Gastrocnemius medialis (tissue), 4 donors: ENCODE results near the gene LRRC3B.
"Not testable (repeated sequence)": the region's sequence is repeated elsewhere in the genome, so short reads cannot be mapped to it uniquely, and the experiment has no call there.

Experiments used
- POLR2A ChIP-seq, 2 donors: fragments of 450-650 bp; IDR thresholded peaks; one replicate each; pipeline ENCODE4 v1.6.1; 2017; ENCODE audit warnings: antibody characterized with exemption in 2 of 2, mild to moderate bottlenecking in 2 of 2, moderate library complexity in 2 of 2
- TF ChIP-seq, protein P1 (sequence below), 5 experiments: fragments of 450-650 bp in 3 of 5; fragments of 200-600 bp in 2 of 5; sonication (generic) in 2 of 5; IDR thresholded peaks in 4 of 5; conservative IDR thresholded peaks in 1 of 5; 1 replicate in 4 of 5; 2 replicates in 1 of 5; pipeline ENCODE4 v1.5.1; 2016 to 2019; ENCODE audit warnings: antibody characterized with exemption in 5 of 5, mild to moderate bottlenecking in 3 of 5, moderate library complexity in 3 of 5

GRCh38 chr3:26603311-26603710, 19.3 kb upstream of the LRRC3B start:
- TF ChIP-seq, protein P1, sequence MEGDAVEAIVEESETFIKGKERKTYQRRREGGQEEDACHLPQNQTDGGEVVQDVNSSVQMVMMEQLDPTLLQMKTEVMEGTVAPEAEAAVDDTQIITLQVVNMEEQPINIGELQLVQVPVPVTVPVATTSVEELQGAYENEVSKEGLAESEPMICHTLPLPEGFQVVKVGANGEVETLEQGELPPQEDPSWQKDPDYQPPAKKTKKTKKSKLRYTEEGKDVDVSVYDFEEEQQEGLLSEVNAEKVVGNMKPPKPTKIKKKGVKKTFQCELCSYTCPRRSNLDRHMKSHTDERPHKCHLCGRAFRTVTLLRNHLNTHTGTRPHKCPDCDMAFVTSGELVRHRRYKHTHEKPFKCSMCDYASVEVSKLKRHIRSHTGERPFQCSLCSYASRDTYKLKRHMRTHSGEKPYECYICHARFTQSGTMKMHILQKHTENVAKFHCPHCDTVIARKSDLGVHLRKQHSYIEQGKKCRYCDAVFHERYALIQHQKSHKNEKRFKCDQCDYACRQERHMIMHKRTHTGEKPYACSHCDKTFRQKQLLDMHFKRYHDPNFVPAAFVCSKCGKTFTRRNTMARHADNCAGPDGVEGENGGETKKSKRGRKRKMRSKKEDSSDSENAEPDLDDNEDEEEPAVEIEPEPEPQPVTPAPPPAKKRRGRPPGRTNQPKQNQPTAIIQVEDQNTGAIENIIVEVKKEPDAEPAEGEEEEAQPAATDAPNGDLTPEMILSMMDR (IDR thresholded peaks at IDR 0.05 in 4 of 5, conservative IDR thresholded peaks at IDR 0.05 in 1 of 5), result not testable (repeated sequence)
- not testable (repeated sequence) for TF ChIP-seq POLR2A (IDR thresholded peaks at IDR 0.05)
